Hepatocyte (in vitro differentiated cells): ENCODE measurements around the gene SIVA1. TPM values are rescaled to one million over a fixed set of nuclear protein-coding genes. Genes with fewer than 3 reads are reported as not detected.

ENCODE experiments used
- DNase-seq: peaks from one replicate; pipeline ENCODE4 v3.0.0-alpha.2; 2016; ENCODE audit warnings: low spot score
- H2AFZ ChIP-seq: fragments of 200-600 bp; sonication (generic); 2 replicates; pipeline ENCODE4 v1.6.0; 2016; ENCODE audit warnings: antibody characterized with exemption, mild to moderate bottlenecking
- H3K27ac ChIP-seq: fragments of 200-600 bp; sonication (generic); 2 replicates; pipeline ENCODE4 v1.5.1; 2016; ENCODE audit warnings: mild to moderate bottlenecking
- H3K27me3 ChIP-seq: fragments of 200-600 bp; sonication (generic); 2 replicates; pipeline ENCODE4 v1.6.1; 2016
- H3K36me3 ChIP-seq: fragments of 200-600 bp; sonication (generic); replicated peaks from 2 replicates; pipeline ENCODE4 v1.5.1; 2016; ENCODE audit warnings: low read depth; ENCODE audit not compliant: insufficient read depth
- H3K4me1 ChIP-seq: fragments of 200-600 bp; sonication (generic); 2 replicates; pipeline ENCODE4 v1.5.1; 2016; ENCODE audit warnings: mild to moderate bottlenecking, moderate library complexity; ENCODE audit not compliant: insufficient read depth
- H3K4me2 ChIP-seq: fragments of 200-600 bp; sonication (generic); 2 replicates; pipeline ENCODE4 v1.6.0; 2016
- H3K4me3 ChIP-seq: fragments of 200-600 bp; sonication (generic); 2 replicates; pipeline ENCODE4 v1.5.1; 2016; ENCODE audit warnings: mild to moderate bottlenecking
- H3K79me2 ChIP-seq: fragments of 200-600 bp; sonication (generic); 2 replicates; pipeline ENCODE4 v1.6.0; 2017; ENCODE audit warnings: mild to moderate bottlenecking
- H3K9me2 ChIP-seq: fragments of 200-600 bp; sonication (generic); replicated peaks from 2 replicates; pipeline ENCODE4 v1.6.0; 2017; ENCODE audit warnings: mild to moderate bottlenecking; ENCODE audit not compliant: insufficient read depth
- H3K9me3 ChIP-seq: fragments of 200-600 bp; sonication (generic); 2 replicates; pipeline ENCODE4 v1.5.1; 2016; ENCODE audit warnings: low read depth, mild to moderate bottlenecking
- H4K20me1 ChIP-seq: fragments of 200-600 bp; sonication (generic); 2 replicates; pipeline ENCODE4 v1.6.0; 2016; ENCODE audit warnings: mild to moderate bottlenecking; ENCODE audit not compliant: insufficient read depth, poor library complexity, severe bottlenecking
- EZH2 ChIP-seq: fragments of 200-600 bp; sonication (generic); IDR thresholded peaks from 2 replicates; pipeline ENCODE4 v1.6.1; 2016; ENCODE audit warnings: antibody characterized with exemption, mild to moderate bottlenecking, borderline replicate concordance
- EZH2phosphoT487 ChIP-seq: fragments of 200-600 bp; sonication (generic); IDR thresholded peaks from one replicate; pipeline ENCODE4 v1.6.1; 2018; ENCODE audit warnings: antibody characterized with exemption, mild to moderate bottlenecking, low read depth, moderate library complexity; ENCODE audit not compliant: unreplicated experiment, severe bottlenecking
- WGBS: methylation state at CpG from one replicate; pipeline ENCODE4 v1.1.6; 2016; ENCODE audit warnings: low lambda C conversion rate; ENCODE audit errors: missing lambda C conversion rate; 5-methylcytosine and 5-hydroxymethylcytosine counted together
- polyA plus RNA-seq: library from polyadenylated mRNA; unstranded; fragments of >200 nt; fragmentation: Nextera tagmentation; extraction: Ambion mirVana; gene quantifications from 2 replicates; pipeline ENCODE4 v1.2.1, GENCODE V29; 2016
- total RNA-seq: library from RNA; depleted of rRNA; stranded (reverse); fragments of >200 nt; gene quantifications from 2 replicates; pipeline ENCODE4 v1.2.3, GENCODE V29; 2014
- TF ChIP-seq, protein P1 (sequence below): fragments of 200-600 bp; sonication (generic); IDR thresholded peaks from 2 replicates; pipeline ENCODE4 v1.5.1; 2016; ENCODE audit warnings: antibody characterized with exemption, mild to moderate bottlenecking; ENCODE audit not compliant: poor library complexity

SIVA1 gene
- total and polyA plus RNA-seq, 2 experiments from 2014 or later = 149 to 163 TPM

DNA sequence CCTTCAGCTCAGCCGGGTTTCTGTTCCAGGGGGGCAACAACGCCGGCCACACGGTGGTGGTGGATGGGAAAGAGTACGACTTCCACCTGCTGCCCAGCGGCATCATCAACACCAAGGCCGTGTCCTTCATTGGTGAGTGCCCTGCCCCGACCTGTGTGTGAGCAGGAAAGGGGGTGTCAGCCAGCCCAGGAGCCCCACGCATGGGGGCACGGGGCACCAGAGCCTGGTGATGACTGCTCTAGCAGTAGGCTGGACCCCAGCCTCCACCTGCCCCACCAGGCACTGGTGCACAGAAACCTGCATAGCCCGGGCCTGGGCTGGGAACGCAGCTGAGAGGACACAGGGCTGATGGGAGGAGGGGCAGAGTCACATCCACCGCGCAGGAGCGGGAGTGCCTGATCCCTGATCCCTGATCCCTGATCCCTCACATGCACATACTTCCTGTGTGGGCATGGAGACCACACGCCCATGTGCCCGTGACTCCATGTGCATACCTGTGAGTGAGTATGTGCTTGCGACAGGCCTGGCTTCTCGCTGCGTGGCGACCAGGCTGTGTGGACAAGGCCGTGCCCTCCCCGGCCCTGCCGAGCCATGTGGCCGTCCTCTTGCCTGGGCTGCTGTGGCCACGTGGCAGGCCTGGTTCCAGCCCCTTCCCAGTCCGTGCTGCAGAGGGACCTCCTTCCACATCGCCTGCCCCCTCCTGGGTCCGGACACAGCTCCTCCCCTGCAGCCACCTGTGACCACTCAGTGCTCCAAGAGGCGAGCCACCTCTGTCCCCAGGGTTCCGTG is 17.8 kb upstream of the SIVA1 start:
- H3K4me3 ChIP-seq = no peak overlapping the region
- no peaks in the 10 kb centered on the region for H3K9me3 ChIP-seq
- no peak overlapping the region for H2AFZ ChIP-seq
- no peak overlapping the region for H3K4me2 ChIP-seq
- H3K4me1 ChIP-seq = peaks cover 13% of the 10 kb centered on the region
- no peaks in the 10 kb centered on the region for H3K36me3 ChIP-seq
- no peak for DNase-seq
- no peaks in the 10 kb centered on the region for H3K79me2 ChIP-seq
- peak overlapping the region; percentile 67 for H3K27ac ChIP-seq
- TF ChIP-seq, protein P1, sequence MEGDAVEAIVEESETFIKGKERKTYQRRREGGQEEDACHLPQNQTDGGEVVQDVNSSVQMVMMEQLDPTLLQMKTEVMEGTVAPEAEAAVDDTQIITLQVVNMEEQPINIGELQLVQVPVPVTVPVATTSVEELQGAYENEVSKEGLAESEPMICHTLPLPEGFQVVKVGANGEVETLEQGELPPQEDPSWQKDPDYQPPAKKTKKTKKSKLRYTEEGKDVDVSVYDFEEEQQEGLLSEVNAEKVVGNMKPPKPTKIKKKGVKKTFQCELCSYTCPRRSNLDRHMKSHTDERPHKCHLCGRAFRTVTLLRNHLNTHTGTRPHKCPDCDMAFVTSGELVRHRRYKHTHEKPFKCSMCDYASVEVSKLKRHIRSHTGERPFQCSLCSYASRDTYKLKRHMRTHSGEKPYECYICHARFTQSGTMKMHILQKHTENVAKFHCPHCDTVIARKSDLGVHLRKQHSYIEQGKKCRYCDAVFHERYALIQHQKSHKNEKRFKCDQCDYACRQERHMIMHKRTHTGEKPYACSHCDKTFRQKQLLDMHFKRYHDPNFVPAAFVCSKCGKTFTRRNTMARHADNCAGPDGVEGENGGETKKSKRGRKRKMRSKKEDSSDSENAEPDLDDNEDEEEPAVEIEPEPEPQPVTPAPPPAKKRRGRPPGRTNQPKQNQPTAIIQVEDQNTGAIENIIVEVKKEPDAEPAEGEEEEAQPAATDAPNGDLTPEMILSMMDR = no peak
- TF ChIP-seq EZH2 (no peak), EZH2phosphoT487 (no peak)
- no peaks in the 10 kb centered on the region for H4K20me1 ChIP-seq
- no peaks in the 10 kb centered on the region for H3K9me2 ChIP-seq
- 87% methylated on average over 31 of the region's 31 CpGs for WGBS
- no peaks in the 10 kb centered on the region for H3K27me3 ChIP-seq

DNA sequence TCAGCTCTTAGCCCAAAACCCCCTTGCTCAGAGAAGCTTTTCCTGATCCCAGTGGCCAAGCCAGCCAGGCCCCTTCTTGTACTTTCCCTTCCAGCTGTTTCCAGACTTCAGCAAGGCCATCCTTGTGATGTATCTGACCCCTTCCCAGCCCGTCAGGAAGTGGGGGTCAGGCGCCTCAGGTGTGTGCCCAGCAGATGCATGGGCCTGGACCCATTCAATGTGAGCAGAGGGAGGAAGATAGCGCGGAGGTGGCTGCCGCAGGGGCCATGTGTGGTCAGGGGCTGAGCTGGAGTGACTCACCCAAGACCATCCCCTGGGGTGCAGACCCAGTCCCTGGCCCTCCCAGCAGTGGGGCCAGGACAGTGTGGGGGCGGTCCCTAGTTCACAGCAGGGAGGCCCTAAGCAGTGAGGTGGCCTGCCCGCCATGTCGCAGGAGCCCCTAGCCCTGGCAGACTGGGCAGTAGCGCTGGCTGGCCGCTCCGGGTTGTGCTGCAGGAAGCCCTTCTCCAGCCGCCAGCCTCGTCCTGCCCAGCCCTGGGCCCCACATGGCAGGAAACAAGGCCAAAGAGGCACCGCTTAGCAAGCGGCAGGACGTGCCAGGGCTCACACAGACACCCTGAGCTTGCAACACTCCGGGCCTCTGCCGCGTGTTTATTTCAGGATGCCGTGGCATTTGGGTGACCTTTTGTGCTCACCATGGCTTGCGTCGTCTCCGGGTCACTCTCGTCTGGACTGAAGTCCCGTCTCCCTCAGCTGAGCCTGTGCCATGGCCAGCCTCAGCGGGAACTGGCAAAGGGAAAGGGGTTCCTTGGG is 16.9 kb upstream of the SIVA1 start:
- Histone ChIP-seq H2AFZ (no peak overlapping the region), H3K27me3 (no peaks in the 10 kb centered on the region), H3K27ac (peak overlapping the region; percentile 67), H3K4me3 (no peak overlapping the region), H3K36me3 (no peaks in the 10 kb centered on the region), H3K79me2 (no peaks in the 10 kb centered on the region), H3K4me1 (peaks cover 13% of the 10 kb centered on the region), H3K9me3 (no peaks in the 10 kb centered on the region), H3K4me2 (peak overlapping the region; percentile 11), H4K20me1 (no peaks in the 10 kb centered on the region), H3K9me2 (no peaks in the 10 kb centered on the region)
- 68% methylated on average over 26 of the region's 26 CpGs for WGBS
- no peak for TF ChIP-seq EZH2
- TF ChIP-seq, protein P1 = no peak
- DNase-seq = peak; percentile 65

DNA sequence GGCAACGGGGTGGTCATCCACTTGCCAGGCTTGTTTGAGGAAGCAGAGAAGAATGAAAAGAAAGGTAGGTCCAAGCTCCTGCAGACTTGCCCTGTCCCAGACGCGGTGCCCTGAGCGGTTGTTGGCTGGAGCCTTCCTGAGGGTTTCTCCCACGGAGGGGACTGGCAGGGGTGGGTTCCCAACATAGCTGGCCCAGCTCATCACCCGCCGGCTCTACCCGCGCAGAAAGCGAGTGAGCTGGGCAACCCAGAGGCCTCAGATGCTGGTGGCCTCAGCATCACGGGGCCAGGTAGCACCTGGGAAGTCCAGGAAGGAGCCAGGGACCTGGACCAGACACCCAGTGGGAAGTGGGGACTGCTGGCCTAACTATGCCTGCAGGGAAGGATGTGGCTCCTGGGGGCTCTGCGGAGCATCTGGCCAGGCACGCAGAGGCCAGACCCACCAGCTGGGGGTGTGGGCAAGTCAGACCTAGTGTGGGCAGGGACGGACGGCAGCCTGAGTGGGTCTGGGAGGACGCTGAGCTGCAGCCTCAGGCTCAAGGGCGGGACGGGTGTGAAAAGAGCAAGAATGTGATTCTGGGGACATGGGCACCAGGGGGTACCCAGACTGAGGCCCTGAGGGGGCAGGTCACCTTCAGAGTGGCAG is 14.4 kb upstream of the SIVA1 start:
- TF ChIP-seq EZH2phosphoT487 = no peak
- TF ChIP-seq, protein P1 = no peak
- no peak for TF ChIP-seq EZH2
- no peak for DNase-seq
- 94% methylated on average over 18 of the region's 18 CpGs for WGBS

More for the DNA sequence above, 14.4 kb upstream of the SIVA1 start:
- Histone ChIP-seq H3K36me3 (no peaks in the 10 kb centered on the region), H4K20me1 (no peaks in the 10 kb centered on the region), H3K27ac (no peak overlapping the region), H3K27me3 (no peaks in the 10 kb centered on the region), H2AFZ (no peak overlapping the region), H3K79me2 (no peaks in the 10 kb centered on the region), H3K4me2 (no peak overlapping the region), H3K4me3 (no peak overlapping the region), H3K9me3 (no peaks in the 10 kb centered on the region), H3K9me2 (no peaks in the 10 kb centered on the region), H3K4me1 (peaks cover 13% of the 10 kb centered on the region)
